Neuron (in vitro differentiated cells): ENCODE results near the gene OXSM.

Experiments
- H2AFZ ChIP-seq: one replicate; pipeline ENCODE4 v1.6.1; 2013; ENCODE audit warnings: low read depth, mild to moderate bottlenecking, inconsistent platforms, low read length, moderate library complexity
- H3K27me3 ChIP-seq: one replicate; pipeline ENCODE4 v1.6.1; 2013; ENCODE audit warnings: low read length; ENCODE audit not compliant: insufficient read depth
- H3K36me3 ChIP-seq: one replicate; pipeline ENCODE4 v1.6.1; 2013; ENCODE audit warnings: low read length; ENCODE audit not compliant: insufficient read depth
- H3K4me1 ChIP-seq: one replicate; pipeline ENCODE4 v1.6.1; 2013; ENCODE audit warnings: low read length; ENCODE audit not compliant: insufficient read depth
- H3K4me3 ChIP-seq: 2 replicates; pipeline ENCODE4 v1.5.1; 2013; ENCODE audit warnings: mild to moderate bottlenecking, low read length, moderate library complexity
- H3K9me3 ChIP-seq: one replicate; pipeline ENCODE4 v1.6.1; 2013; ENCODE audit warnings: low read length

The OXSM gene

GRCh38 chr3:25818335-25818734, 28.4 kb downstream of the OXSM start:
- Histone ChIP-seq H3K4me1 (peaks cover 7% of the 10 kb centered on the region), H3K36me3 (no peaks in the 10 kb centered on the region), H3K27me3 (no peaks in the 10 kb centered on the region), H2AFZ (no peak overlapping the region), H3K4me3 (no peak overlapping the region), H3K9me3 (no peaks in the 10 kb centered on the region)

GRCh38 chr3:25820366-25820765, 30.5 kb downstream of the OXSM start:
- H3K4me3 ChIP-seq: no peak overlapping the region
- H3K9me3 ChIP-seq: no peaks in the 10 kb centered on the region
- H2AFZ ChIP-seq: peak overlapping the region; percentile 8
- no peaks in the 10 kb centered on the region for H3K27me3 ChIP-seq
- H3K4me1 ChIP-seq: peaks cover 7% of the 10 kb centered on the region
- no peaks in the 10 kb centered on the region for H3K36me3 ChIP-seq

- Histone ChIP-seq H3K4me1 (peaks cover 7% of the 10 kb centered on the region), H3K9me3 (no peaks in the 10 kb centered on the region), H3K4me3 (no peak overlapping the region), H3K36me3 (no peaks in the 10 kb centered on the region), H2AFZ (peak overlapping the region; percentile 8), H3K27me3 (no peaks in the 10 kb centered on the region)
These were observed 31.1 kb downstream of the OXSM start for GRCh38 chr3:25820816-25821486.

GRCh38 chr3:25821746-25822573, 32.1 kb downstream of the OXSM start:
- Histone ChIP-seq H3K27me3 (no peaks in the 10 kb centered on the region), H2AFZ (no peak overlapping the region), H3K4me3 (no peak overlapping the region), H3K36me3 (no peaks in the 10 kb centered on the region), H3K4me1 (peaks cover 7% of the 10 kb centered on the region), H3K9me3 (no peaks in the 10 kb centered on the region)

- Histone ChIP-seq H3K9me3 (no peaks in the 10 kb centered on the region), H2AFZ (no peak overlapping the region), H3K27me3 (no peaks in the 10 kb centered on the region), H3K4me1 (peaks cover 7% of the 10 kb centered on the region), H3K36me3 (no peaks in the 10 kb centered on the region), H3K4me3 (no peak overlapping the region)
These were observed 33.4 kb downstream of the OXSM start for GRCh38 chr3:25823314-25823713.

GRCh38 chr3:25826510-25826909, 36.6 kb downstream of the OXSM start:
- H3K4me1 ChIP-seq: peaks cover 14% of the 10 kb centered on the region
- no peaks in the 10 kb centered on the region for H3K9me3 ChIP-seq
- no peaks in the 10 kb centered on the region for H3K36me3 ChIP-seq
- H3K4me3 ChIP-seq: no peak overlapping the region
- H3K27me3 ChIP-seq: no peaks in the 10 kb centered on the region
- H2AFZ ChIP-seq: no peak overlapping the region

- Histone ChIP-seq H2AFZ (no peak overlapping the region), H3K27me3 (no peaks in the 10 kb centered on the region), H3K4me1 (peaks cover 18% of the 10 kb centered on the region), H3K36me3 (no peaks in the 10 kb centered on the region), H3K9me3 (no peaks in the 10 kb centered on the region), H3K4me3 (no peak overlapping the region)
These were observed 40.7 kb downstream of the OXSM start for GRCh38 chr3:25830373-25831280.

GRCh38 chr3:25831578-25831977, 41.7 kb downstream of the OXSM start:
- H3K9me3 ChIP-seq: no peaks in the 10 kb centered on the region
- H3K27me3 ChIP-seq: no peaks in the 10 kb centered on the region
- H3K4me3 ChIP-seq: no peak overlapping the region
- H3K36me3 ChIP-seq: no peaks in the 10 kb centered on the region
- H3K4me1 ChIP-seq: peaks cover 18% of the 10 kb centered on the region
- no peak overlapping the region for H2AFZ ChIP-seq

GRCh38 chr3:25834346-25834745, 44.5 kb downstream of the OXSM start:
- H3K4me3 ChIP-seq: no peak overlapping the region
- peaks cover 2% of the 10 kb centered on the region for H3K9me3 ChIP-seq
- no peaks in the 10 kb centered on the region for H3K36me3 ChIP-seq
- no peak overlapping the region for H2AFZ ChIP-seq
- peaks cover 18% of the 10 kb centered on the region for H3K4me1 ChIP-seq
- no peaks in the 10 kb centered on the region for H3K27me3 ChIP-seq

GRCh38 chr3:25836579-25836978, 46.7 kb downstream of the OXSM start:
- Histone ChIP-seq H3K27me3 (no peaks in the 10 kb centered on the region), H3K4me1 (peaks cover 4% of the 10 kb centered on the region), H3K9me3 (peaks cover 2% of the 10 kb centered on the region), H3K36me3 (no peaks in the 10 kb centered on the region), H2AFZ (no peak overlapping the region), H3K4me3 (no peak overlapping the region)

- H3K36me3 ChIP-seq: no peaks in the 10 kb centered on the region
- no peaks in the 10 kb centered on the region for H3K4me1 ChIP-seq
- no peaks in the 10 kb centered on the region for H3K27me3 ChIP-seq
- H2AFZ ChIP-seq: no peak overlapping the region
- peaks cover 2% of the 10 kb centered on the region for H3K9me3 ChIP-seq
- no peak overlapping the region for H3K4me3 ChIP-seq
These were observed 47.1 kb downstream of the OXSM start for GRCh38 chr3:25837038-25837437.

GRCh38 chr3:25840099-25840498, 50.2 kb downstream of the OXSM start:
- Histone ChIP-seq H3K4me3 (no peak overlapping the region), H2AFZ (no peak overlapping the region), H3K4me1 (no peaks in the 10 kb centered on the region), H3K27me3 (no peaks in the 10 kb centered on the region), H3K36me3 (no peaks in the 10 kb centered on the region), H3K9me3 (peaks cover 2% of the 10 kb centered on the region)

- Histone ChIP-seq H2AFZ (no peak overlapping the region), H3K4me3 (no peak overlapping the region), H3K36me3 (no peaks in the 10 kb centered on the region), H3K27me3 (no peaks in the 10 kb centered on the region), H3K4me1 (peaks cover 12% of the 10 kb centered on the region), H3K9me3 (no peaks in the 10 kb centered on the region)
These were observed 53.4 kb downstream of the OXSM start for GRCh38 chr3:25843332-25843731.
